ENCODE data around the gene NR0B2. TPM values are rescaled to one million over a fixed set of nuclear protein-coding genes. Genes with fewer than 3 reads are reported as not detected.

NR0B2 gene
- total and polyA plus RNA-seq, 2 of the 13 experiments (the other 11 are each of a cell fraction or from before 2014, with no cell fraction given) = 72.5 to 133 TPM

DNA sequence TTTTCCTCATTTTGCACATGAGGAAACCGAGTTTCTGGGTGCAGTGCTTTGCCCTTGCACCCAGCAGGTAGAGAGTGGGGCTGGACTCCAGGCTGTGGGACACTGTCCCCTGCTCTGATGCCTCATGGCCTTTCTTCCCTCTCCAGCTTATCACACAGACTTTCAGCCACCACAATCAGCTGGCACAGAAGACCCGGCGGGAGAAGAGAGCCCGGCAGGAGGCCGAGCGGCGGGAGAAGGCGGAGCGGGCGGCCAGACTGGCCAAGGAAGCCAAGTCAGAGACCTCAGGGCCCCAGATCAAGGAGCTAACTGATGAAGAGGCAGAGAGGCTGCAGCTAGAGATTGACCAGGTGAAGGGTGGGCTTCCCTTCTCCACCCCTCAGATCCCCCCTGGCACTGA is 27.5 kb upstream of the NR0B2 start:
- in situ Hi-C loops (cut with HindIII; ENCODE audit: extremely low pct_ligation_motif_present, low pct_unique_long_range_greater_than_20kb) = no loop called here
- H4K20me1 ChIP-seq (ENCODE audit: insufficient read depth, low read length) = no peaks in the 10 kb centered on the region
- intact Hi-C loops (cut with micrococcal nuclease; ENCODE audit: unreplicated experiment) = no loop called here
- H3K9ac ChIP-seq (ENCODE audit: insufficient read depth, low read depth, low read length) = no peak overlapping the region
- peaks cover 81% of the 10 kb centered on the region for H3K4me1 ChIP-seq (ENCODE audit: insufficient read depth, low read length)
- H3K27me3 ChIP-seq (ENCODE audit: control insufficient read depth in 1 of 2, insufficient read depth in 2 of 2, low read length in 2 of 2) = no peaks in the 10 kb centered on the region
- H3K4me2 ChIP-seq (ENCODE audit: low read depth, low read length) = no peak overlapping the region
- no TSS peak for BruUV-seq (replicated peaks)
- 96% methylated on average over 10 of the region's 10 CpGs for WGBS (ENCODE audit: low lambda C conversion rate)
- H3K4me3 ChIP-seq (replicated peaks in 1 of 3; ENCODE audit: insufficient read depth in 1 of 3, low read depth in 2 of 3, low read length in 3 of 3) = no peak overlapping the region
- no peak for TF ChIP-seq SALL1 (CRISPR knock-in tag; IDR thresholded peaks at IDR 0.05)
- POLR2A ChIA-PET = interaction anchor here (1.7 to 12.9 kb wide), 2 partner anchors 30 to 41 kb away, joined by 3 to 371 read pairs; partner anchors contain the start of genes GPATCH3 and NR0B2
- CTCF ChIA-PET (ENCODE audit: low intra/inter-chr PET ratio, low total read pairs) = no interaction called here
- FAIRE-seq (no peak), DNase-seq (ENCODE audit: low spot score) (no peak), ATAC-seq (no peak)
- no peak overlapping the region for H2AFZ ChIP-seq (ENCODE audit: low read length)
- peaks cover 26% of the 10 kb centered on the region for H3K79me2 ChIP-seq (ENCODE audit: insufficient read depth, low read length)
- no peaks in the 10 kb centered on the region for H3K9me3 ChIP-seq (ENCODE audit: low read length)
- no peak overlapping the region for H3K27ac ChIP-seq (ENCODE audit: extremely low read length, insufficient read depth, low read length)
- H3K36me3 ChIP-seq (replicated peaks in 1 of 2; ENCODE audit: control insufficient read depth in 1 of 2, insufficient read depth in 2 of 2, low read length in 2 of 2) = peaks cover 27 to 58% of the 10 kb centered on the region in 2 experiments

GRCh38 chr1:26938659-26939025 is 24.9 kb upstream of the NR0B2 start:
- intact Hi-C loops (cut with micrococcal nuclease; ENCODE audit: unreplicated experiment) = loop anchor here (1.0 to 5.0 kb wide), 3 partner anchors 24 to 59 kb away; partner anchors contain the start of gene GPATCH3
- POLR2A ChIA-PET = interaction anchor here (0.7 to 12.9 kb wide), 23 partner anchors 8 to 106 kb away, joined by 3 to 371 read pairs (median 9); partner anchors contain the start of genes GPATCH3, GPN2, KDF1 and NR0B2
- TF ChIP-seq TBP (CRISPR knock-in tag; IDR thresholded peaks at IDR 0.05) = no peak
- no peak for TF ChIP-seq NFATC3 (CRISPR knock-in tag; IDR thresholded peaks at IDR 0.05)
- TF ChIP-seq, protein P1, sequence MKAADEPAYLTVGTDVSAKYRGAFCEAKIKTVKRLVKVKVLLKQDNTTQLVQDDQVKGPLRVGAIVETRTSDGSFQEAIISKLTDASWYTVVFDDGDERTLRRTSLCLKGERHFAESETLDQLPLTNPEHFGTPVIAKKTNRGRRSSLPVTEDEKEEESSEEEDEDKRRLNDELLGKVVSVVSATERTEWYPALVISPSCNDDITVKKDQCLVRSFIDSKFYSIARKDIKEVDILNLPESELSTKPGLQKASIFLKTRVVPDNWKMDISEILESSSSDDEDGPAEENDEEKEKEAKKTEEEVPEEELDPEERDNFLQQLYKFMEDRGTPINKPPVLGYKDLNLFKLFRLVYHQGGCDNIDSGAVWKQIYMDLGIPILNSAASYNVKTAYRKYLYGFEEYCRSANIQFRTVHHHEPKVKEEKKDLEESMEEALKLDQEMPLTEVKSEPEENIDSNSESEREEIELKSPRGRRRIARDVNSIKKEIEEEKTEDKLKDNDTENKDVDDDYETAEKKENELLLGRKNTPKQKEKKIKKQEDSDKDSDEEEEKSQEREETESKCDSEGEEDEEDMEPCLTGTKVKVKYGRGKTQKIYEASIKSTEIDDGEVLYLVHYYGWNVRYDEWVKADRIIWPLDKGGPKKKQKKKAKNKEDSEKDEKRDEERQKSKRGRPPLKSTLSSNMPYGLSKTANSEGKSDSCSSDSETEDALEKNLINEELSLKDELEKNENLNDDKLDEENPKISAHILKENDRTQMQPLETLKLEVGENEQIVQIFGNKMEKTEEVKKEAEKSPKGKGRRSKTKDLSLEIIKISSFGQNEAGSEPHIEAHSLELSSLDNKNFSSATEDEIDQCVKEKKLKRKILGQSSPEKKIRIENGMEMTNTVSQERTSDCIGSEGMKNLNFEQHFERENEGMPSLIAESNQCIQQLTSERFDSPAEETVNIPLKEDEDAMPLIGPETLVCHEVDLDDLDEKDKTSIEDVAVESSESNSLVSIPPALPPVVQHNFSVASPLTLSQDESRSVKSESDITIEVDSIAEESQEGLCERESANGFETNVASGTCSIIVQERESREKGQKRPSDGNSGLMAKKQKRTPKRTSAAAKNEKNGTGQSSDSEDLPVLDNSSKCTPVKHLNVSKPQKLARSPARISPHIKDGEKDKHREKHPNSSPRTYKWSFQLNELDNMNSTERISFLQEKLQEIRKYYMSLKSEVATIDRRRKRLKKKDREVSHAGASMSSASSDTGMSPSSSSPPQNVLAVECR (CRISPR knock-in tag; IDR thresholded peaks at IDR 0.05; ENCODE audit: borderline replicate concordance) = 0 out of 2 replicates have a peak, but pooled peaks have one; percentile 1
- TF ChIP-seq, protein P2, sequence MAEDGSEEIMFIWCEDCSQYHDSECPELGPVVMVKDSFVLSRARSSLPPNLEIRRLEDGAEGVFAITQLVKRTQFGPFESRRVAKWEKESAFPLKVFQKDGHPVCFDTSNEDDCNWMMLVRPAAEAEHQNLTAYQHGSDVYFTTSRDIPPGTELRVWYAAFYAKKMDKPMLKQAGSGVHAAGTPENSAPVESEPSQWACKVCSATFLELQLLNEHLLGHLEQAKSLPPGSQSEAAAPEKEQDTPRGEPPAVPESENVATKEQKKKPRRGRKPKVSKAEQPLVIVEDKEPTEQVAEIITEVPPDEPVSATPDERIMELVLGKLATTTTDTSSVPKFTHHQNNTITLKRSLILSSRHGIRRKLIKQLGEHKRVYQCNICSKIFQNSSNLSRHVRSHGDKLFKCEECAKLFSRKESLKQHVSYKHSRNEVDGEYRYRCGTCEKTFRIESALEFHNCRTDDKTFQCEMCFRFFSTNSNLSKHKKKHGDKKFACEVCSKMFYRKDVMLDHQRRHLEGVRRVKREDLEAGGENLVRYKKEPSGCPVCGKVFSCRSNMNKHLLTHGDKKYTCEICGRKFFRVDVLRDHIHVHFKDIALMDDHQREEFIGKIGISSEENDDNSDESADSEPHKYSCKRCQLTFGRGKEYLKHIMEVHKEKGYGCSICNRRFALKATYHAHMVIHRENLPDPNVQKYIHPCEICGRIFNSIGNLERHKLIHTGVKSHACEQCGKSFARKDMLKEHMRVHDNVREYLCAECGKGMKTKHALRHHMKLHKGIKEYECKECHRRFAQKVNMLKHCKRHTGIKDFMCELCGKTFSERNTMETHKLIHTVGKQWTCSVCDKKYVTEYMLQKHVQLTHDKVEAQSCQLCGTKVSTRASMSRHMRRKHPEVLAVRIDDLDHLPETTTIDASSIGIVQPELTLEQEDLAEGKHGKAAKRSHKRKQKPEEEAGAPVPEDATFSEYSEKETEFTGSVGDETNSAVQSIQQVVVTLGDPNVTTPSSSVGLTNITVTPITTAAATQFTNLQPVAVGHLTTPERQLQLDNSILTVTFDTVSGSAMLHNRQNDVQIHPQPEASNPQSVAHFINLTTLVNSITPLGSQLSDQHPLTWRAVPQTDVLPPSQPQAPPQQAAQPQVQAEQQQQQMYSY (CRISPR knock-in tag; IDR thresholded peaks at IDR 0.05) = no peak
- no peak for TF ChIP-seq SP5 (CRISPR knock-in tag; IDR thresholded peaks at IDR 0.05; ENCODE audit: borderline replicate concordance, low read depth)
- no peak for TF ChIP-seq ZBTB8A (CRISPR knock-in tag; IDR thresholded peaks at IDR 0.05; ENCODE audit: borderline replicate concordance, low read depth)
- TF ChIP-seq ZNF234 (CRISPR knock-in tag; conservative IDR thresholded peaks at IDR 0.05) = 0 out of 2 replicates have a peak, but pooled peaks have one; percentile 20
- no peak for TF ChIP-seq TARDBP (CRISPR knock-in tag; IDR thresholded peaks at IDR 0.05)
- no peak for TF ChIP-seq ZNF235 (CRISPR knock-in tag; IDR thresholded peaks at IDR 0.05; ENCODE audit: borderline replicate concordance)

More at GRCh38 chr1:26938659-26939025, 24.9 kb upstream of the NR0B2 start:
- H3K79me2 ChIP-seq (ENCODE audit: insufficient read depth, low read length) = peaks cover 30% of the 10 kb centered on the region
- WGBS (ENCODE audit: low lambda C conversion rate) = 52% methylated on average over 2 of the region's 2 CpGs
- H3K9me3 ChIP-seq (ENCODE audit: low read length) = no peaks in the 10 kb centered on the region
- H3K27me3 ChIP-seq (ENCODE audit: control insufficient read depth in 1 of 2, insufficient read depth in 2 of 2, low read length in 2 of 2) = no peaks in the 10 kb centered on the region
- ATAC-seq (peak; percentile 50), FAIRE-seq (peak; percentile 50), DNase-seq (ENCODE audit: low spot score) (no peak)
- CTCF ChIA-PET (ENCODE audit: low intra/inter-chr PET ratio, low total read pairs) = no interaction called here
- H3K4me2 ChIP-seq (ENCODE audit: low read depth, low read length) = peak overlapping the region; percentile 53
- peaks cover 56% of the 10 kb centered on the region for H3K4me1 ChIP-seq (ENCODE audit: insufficient read depth, low read length)
- no TSS peak for BruUV-seq (replicated peaks)
- H3K4me3 ChIP-seq (replicated peaks in 1 of 3; ENCODE audit: insufficient read depth in 1 of 3, low read depth in 2 of 3, low read length in 3 of 3) = no peak overlapping the region
- in situ Hi-C loops (cut with HindIII; ENCODE audit: extremely low pct_ligation_motif_present, low pct_unique_long_range_greater_than_20kb) = no loop called here
- no peak overlapping the region for H2AFZ ChIP-seq (ENCODE audit: low read length)
- peaks cover 23 to 60% of the 10 kb centered on the region in 2 experiments for H3K36me3 ChIP-seq (replicated peaks in 1 of 2; ENCODE audit: control insufficient read depth in 1 of 2, insufficient read depth in 2 of 2, low read length in 2 of 2)
- H3K27ac ChIP-seq (ENCODE audit: extremely low read length, insufficient read depth, low read length) = peak overlapping the region; percentile 84
- no peaks in the 10 kb centered on the region for H4K20me1 ChIP-seq (ENCODE audit: insufficient read depth, low read length)
- H3K9ac ChIP-seq (ENCODE audit: insufficient read depth, low read depth, low read length) = peak overlapping the region; percentile 55

Measured in HepG2 (cell line).